ENCODE results near the gene SP7. TPM values are rescaled to one million over a fixed set of nuclear protein-coding genes. Genes with fewer than 3 reads are reported as not detected.

The SP7 gene
- total RNA-seq, 1 donor from 2014 or later = not detected

DNA sequence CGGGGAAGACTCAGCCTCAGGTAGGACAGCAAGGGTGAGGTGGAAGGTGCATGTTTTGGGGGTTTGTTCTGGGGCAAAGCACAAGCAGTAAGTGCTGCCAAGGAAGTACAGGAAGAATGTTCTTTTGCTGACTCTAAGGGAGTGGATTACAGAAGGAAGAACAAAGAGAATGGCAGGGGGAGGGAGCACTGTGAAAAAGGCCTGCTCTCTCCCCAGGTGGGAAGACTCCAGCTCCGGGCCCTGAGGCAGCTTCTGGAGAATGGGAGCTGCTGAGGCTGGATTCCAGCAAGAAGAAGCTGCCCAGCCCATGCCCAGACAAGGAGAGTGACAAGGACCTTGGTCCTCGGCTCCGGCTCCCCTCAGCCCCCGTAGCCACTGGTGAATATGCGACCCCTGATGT is 47.8 kb downstream of the SP7 start:
- TF ChIP-seq, protein P1, sequence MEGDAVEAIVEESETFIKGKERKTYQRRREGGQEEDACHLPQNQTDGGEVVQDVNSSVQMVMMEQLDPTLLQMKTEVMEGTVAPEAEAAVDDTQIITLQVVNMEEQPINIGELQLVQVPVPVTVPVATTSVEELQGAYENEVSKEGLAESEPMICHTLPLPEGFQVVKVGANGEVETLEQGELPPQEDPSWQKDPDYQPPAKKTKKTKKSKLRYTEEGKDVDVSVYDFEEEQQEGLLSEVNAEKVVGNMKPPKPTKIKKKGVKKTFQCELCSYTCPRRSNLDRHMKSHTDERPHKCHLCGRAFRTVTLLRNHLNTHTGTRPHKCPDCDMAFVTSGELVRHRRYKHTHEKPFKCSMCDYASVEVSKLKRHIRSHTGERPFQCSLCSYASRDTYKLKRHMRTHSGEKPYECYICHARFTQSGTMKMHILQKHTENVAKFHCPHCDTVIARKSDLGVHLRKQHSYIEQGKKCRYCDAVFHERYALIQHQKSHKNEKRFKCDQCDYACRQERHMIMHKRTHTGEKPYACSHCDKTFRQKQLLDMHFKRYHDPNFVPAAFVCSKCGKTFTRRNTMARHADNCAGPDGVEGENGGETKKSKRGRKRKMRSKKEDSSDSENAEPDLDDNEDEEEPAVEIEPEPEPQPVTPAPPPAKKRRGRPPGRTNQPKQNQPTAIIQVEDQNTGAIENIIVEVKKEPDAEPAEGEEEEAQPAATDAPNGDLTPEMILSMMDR (conservative IDR thresholded peaks at IDR 0.05; ENCODE audit: low read depth, low read length) = no peak
- no peak overlapping the region for H3K4me3 ChIP-seq (ENCODE audit: low read depth, low read length)
- no peak for DNase-seq (ENCODE audit: low read depth)

DNA sequence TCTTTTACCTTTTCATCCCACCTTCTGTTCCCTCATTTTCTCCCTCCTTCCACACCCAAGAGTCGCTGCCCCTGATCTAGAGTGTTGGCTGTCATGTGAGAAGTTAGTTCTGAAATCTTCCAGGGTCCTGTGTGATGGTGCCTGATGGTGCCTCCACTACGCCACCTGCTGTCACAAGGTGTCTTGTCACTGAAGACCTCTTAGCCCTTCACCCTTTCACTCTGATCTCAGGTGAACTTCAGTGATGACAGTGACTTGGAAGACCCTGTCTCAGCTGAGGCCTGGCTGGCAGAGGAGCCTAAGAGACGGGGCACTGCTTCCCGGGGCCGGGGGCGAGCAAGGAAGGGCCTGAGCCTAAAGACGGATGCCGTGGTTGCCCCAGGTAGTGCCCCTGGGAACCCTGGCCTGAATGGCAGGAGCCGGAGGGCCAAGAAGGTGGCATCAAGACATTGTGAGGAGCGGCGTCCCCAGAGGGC is 48.4 kb downstream of the SP7 start:
- TF ChIP-seq, protein P1 (conservative IDR thresholded peaks at IDR 0.05; ENCODE audit: low read depth, low read length) = peak; percentile 78
- H3K4me3 ChIP-seq (ENCODE audit: low read depth, low read length) = no peak overlapping the region
- no peak for DNase-seq (ENCODE audit: low read depth)

DNA sequence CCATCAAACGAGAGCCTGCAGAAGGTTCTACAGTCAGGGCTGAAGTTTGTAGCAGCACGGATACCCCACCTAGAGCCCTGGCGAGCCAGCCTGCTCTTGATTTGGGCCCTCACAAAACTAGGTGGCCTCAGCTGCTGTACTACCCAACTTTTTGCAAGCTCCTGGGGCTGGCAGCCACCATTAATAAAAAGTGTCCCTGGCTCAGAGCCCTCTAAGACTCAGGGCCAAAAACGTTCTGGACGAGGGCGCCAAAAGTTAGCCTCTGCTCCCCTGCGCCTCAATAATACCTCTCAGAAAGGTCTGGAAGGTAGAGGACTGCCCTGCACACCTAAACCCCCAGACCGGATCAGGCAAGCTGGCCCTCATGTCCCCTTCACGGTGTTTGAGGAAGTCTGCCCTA is 49.7 kb downstream of the SP7 start:
- TF ChIP-seq, protein P1 (conservative IDR thresholded peaks at IDR 0.05; ENCODE audit: low read depth, low read length) = no peak
- H3K4me3 ChIP-seq (ENCODE audit: low read depth, low read length) = no peak overlapping the region
- DNase-seq (ENCODE audit: low read depth) = no peak

DNA sequence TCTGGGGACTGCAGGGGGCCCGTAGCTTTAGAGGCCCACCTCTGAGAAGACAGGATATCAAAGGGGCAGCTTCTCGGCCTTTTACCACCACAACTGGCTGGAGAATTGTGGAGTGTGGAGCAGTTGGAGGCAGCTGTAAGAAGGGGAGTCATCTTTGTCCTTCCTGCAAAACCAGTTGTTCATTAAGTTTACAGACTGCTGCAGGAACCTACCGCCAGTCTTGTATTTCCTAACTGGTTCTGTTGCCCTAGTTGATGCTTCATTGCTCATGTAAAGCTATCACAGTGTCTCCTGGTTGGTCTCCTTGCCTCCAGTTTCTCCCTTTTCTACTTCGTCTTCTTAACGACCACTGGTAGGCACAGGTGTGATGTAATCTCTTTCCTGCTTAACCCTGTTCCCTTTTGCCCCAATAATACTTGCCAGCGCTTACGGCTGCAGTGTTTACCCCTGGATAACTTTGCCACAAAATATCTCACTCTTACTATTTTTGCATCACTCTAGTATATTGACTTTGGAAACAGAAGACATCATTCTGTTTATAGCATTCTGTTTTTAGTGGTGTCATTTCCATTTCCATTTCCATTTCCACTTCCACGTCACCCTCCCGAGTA is 56.2 kb downstream of the SP7 start:
- DNase-seq (ENCODE audit: low read depth) = no peak
- no peak overlapping the region for H3K4me3 ChIP-seq (ENCODE audit: low read depth, low read length)
- TF ChIP-seq, protein P1 (conservative IDR thresholded peaks at IDR 0.05; ENCODE audit: low read depth, low read length) = no peak

DNA sequence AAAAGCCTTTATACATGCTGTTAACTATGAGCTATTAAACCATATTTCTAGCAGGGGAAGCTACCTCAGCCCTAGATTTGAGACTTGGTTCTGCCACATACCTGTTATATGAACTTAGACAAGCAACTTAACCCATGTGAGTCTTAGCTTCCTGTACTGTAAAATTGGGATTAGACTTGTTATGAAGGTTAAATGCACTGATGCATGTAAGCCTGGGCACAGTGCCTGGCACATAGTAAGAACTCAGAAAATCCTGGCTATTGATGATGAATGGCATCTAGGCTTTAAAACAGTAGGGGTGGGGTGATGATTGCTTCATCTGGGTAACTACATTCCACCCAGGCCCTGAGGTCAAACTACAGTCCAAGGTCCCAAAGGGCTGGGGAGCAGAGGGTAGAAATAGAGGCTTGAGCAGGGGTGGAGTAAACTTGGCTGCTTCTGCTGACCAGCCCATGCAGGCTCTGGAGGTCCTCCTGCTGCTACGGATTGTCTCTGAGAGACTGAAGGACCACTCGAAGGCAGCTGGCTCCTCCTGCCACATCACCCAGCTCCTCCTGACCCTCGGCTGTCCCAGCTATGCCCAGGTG is 56.8 kb downstream of the SP7 start:
- no peak overlapping the region for H3K4me3 ChIP-seq (ENCODE audit: low read depth, low read length)
- DNase-seq (ENCODE audit: low read depth) = no peak
- TF ChIP-seq, protein P1 (conservative IDR thresholded peaks at IDR 0.05; ENCODE audit: low read depth, low read length) = no peak

DNA sequence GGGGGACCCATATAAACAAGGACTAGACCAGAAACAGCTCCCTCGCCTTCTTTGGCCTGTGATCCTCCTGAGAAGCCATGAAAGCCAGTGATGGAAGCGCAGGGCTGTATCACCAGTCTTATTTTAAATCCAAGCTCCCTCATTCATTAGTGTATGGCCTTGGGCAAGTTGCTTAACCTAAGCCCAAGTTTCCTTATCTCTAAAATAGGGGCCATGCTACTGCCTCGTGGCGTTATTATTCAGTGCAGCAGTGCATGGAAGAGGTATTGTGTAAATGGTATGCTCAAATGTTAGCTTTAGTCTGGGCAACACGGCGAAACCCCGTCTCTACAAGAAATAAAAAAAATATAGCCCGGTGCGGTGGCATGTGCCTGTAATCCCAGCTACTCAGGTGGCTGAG is 58.2 kb downstream of the SP7 start:
- no peak overlapping the region for H3K4me3 ChIP-seq (ENCODE audit: low read depth, low read length)
- DNase-seq (ENCODE audit: low read depth) = no peak
- TF ChIP-seq, protein P1 (conservative IDR thresholded peaks at IDR 0.05; ENCODE audit: low read depth, low read length) = no peak

Other genes starting within 250 kb of the SP7 start
- gene IGFBP6, start 238.7 kb downstream of the SP7 start, total RNA-seq = 71.6 and 102 TPM in 2 replicates
- not detected in 2 replicates for gene SOAT2, start 232.9 kb downstream of the SP7 start, total RNA-seq
- 5.5 and 7.0 TPM in 2 replicates for gene ZNF740, start 155.6 kb downstream of the SP7 start, total RNA-seq
- gene CSAD, start 155.4 kb downstream of the SP7 start, total RNA-seq = 1.6 and 10.4 TPM in 2 replicates
- 0.46 and 3.3 TPM in 2 replicates for gene ITGB7, start 129.1 kb downstream of the SP7 start, total RNA-seq
- 4.2 and 6.1 TPM in 2 replicates for gene RARG, start 104.1 kb downstream of the SP7 start, total RNA-seq
- 32.0 and 40.1 TPM in 2 replicates for gene ESPL1, start 68.1 kb downstream of the SP7 start, total RNA-seq
- gene PFDN5, start 40.8 kb downstream of the SP7 start, total RNA-seq = 353 and 443 TPM in 2 replicates
- 65.3 and 70.9 TPM in 2 replicates for gene MYG1, start 36.7 kb downstream of the SP7 start, total RNA-seq
- 80.3 and 84.5 TPM in 2 replicates for gene AAAS, start 14.7 kb downstream of the SP7 start, total RNA-seq
- gene SP1, start 43.8 kb upstream of the SP7 start, total RNA-seq = 29.2 and 33.6 TPM in 2 replicates
- gene AMHR2, start 87.5 kb upstream of the SP7 start, total RNA-seq = not detected in 2 replicates
- gene PRR13, start 105.4 kb upstream of the SP7 start, total RNA-seq = 132 and 137 TPM in 2 replicates
- gene PCBP2, start 115.7 kb upstream of the SP7 start, total RNA-seq = 153 and 169 TPM in 2 replicates
- gene MAP3K12, start 163.1 kb upstream of the SP7 start, total RNA-seq = 5.8 and 16.7 TPM in 2 replicates
- 51.9 and 78.2 TPM in 2 replicates for gene TARBP2, start 164.9 kb upstream of the SP7 start, total RNA-seq
- not detected in 2 replicates for gene NPFF, start 171.1 kb upstream of the SP7 start, total RNA-seq